Upper lobe of left lung (tissue), 6 donors: ENCODE measurements around the gene FGFRL1. TPM values are rescaled to one million over a fixed set of nuclear protein-coding genes. Genes with fewer than 3 reads are reported as not detected.
A peak's percentile ranks its signal among the peaks of the same experiment; 100 is the strongest.

Source experiments
- ATAC-seq, 2 donors: fragments of 200-7000 bp; cut with Tn5 transposase; one replicate each; pipeline ENCODE4 v1.9.1; 2022; ENCODE audit warnings: mild to moderate bottlenecking in 2 of 2, moderate library complexity in 2 of 2; ENCODE audit not compliant: low FRiP score in 2 of 2
- DNase-seq, 2 donors: peaks; one replicate each; pipeline ENCODE4 v3.0.0-alpha.2; 2019 to 2020
- H3K27ac ChIP-seq, 4 donors: fragments of 200-600 bp; sonication (generic); one replicate each; pipeline ENCODE4 v1.5.1; 2016 to 2019
- H3K27me3 ChIP-seq, 4 donors: fragments of 200-600 bp; sonication (generic); one replicate each; pipeline ENCODE4 v1.5.1; 2017 to 2019
- H3K36me3 ChIP-seq, 4 donors: fragments of 200-600 bp; sonication (generic); one replicate each; pipeline ENCODE4 v1.5.1; 2016 to 2019
- H3K4me1 ChIP-seq, 4 donors: fragments of 200-600 bp; sonication (generic); one replicate each; pipeline ENCODE4 v1.5.1; 2018 to 2019
- H3K4me3 ChIP-seq, 4 donors: fragments of 200-600 bp; sonication (generic); one replicate each; pipeline ENCODE4 v1.5.1; 2017 to 2019; ENCODE audit warnings: mild to moderate bottlenecking in 2 of 4, moderate library complexity in 1 of 4
- H3K9me3 ChIP-seq, 4 donors: fragments of 200-600 bp; sonication (generic); one replicate each; pipeline ENCODE4 v1.5.1; 2018 to 2019
- CTCF ChIP-seq, 6 experiments: fragments of 450-650 bp in 4 of 6; fragments of 200-600 bp in 2 of 6; sonication (generic) in 2 of 6; IDR thresholded peaks; one replicate each; pipeline ENCODE4 v1.5.1; 2016 to 2019; ENCODE audit warnings: antibody characterized with exemption in 6 of 6
- EP300 ChIP-seq, 4 donors: sonication (generic); formaldehyde crosslinking; IDR thresholded peaks; one replicate each; pipeline ENCODE4 v1.5.1; 2017; ENCODE audit warnings: antibody characterized with exemption in 4 of 4, control low read depth in 2 of 4
- POLR2A ChIP-seq, 4 donors: fragments of 450-650 bp; IDR thresholded peaks; one replicate each; pipeline ENCODE4 v1.5.1; 2016 to 2017; ENCODE audit warnings: antibody characterized with exemption in 4 of 4, mild to moderate bottlenecking in 2 of 4
- POLR2AphosphoS5 ChIP-seq, 2 donors: sonication (generic); formaldehyde crosslinking; IDR thresholded peaks; one replicate each; pipeline ENCODE4 v1.5.1; 2017; ENCODE audit warnings: antibody characterized with exemption in 2 of 2
- WGBS, 2 donors: methylation state at CpG; one replicate each; pipeline ENCODE4 v1.1.5; 2017 to 2018; 5-methylcytosine and 5-hydroxymethylcytosine counted together
- total RNA-seq, 6 donors: library from RNA; depleted of rRNA in 4 of 6; stranded (reverse); fragments of >200 nt in 4 of 6; gene quantifications; one replicate each; pipeline versions ENCODE4 v1.1.0 to v1.2.1, GENCODE V29; 2016 to 2021
- donor health status: DM: no; HTN: no; CAD: no; lungs with moderate emphysema.
- donor health status: DM: no; HTN: yes; CAD: no; lungs with severe emphysema.

Gene FGFRL1
- total RNA-seq, 6 donors from 2014 or later, result 21.0 to 32.4 (median 25.6) TPM

GRCh38 chr4:1058997-1059665 is 47.7 kb downstream of the FGFRL1 start:
- 58 to 80% methylated on average over 2 to 10 of the region's 16 CpGs for WGBS, 2 donors

GRCh38 chr4:1060121-1060520 is 48.7 kb downstream of the FGFRL1 start:
- 62 to 78% methylated on average over 4 to 9 of the region's 10 CpGs for WGBS, 2 donors
- no peaks in the 10 kb centered on the region for H3K36me3 ChIP-seq
- no peak overlapping the region for H3K4me3 ChIP-seq
- ATAC-seq (no peak), DNase-seq (no peak)
- peaks cover 0 to 10% (median 2%) of the 10 kb centered on the region in 4 donors for H3K27me3 ChIP-seq
- peaks cover 0 to 11% (median 0%) of the 10 kb centered on the region in 4 donors for H3K4me1 ChIP-seq
- H3K9me3 ChIP-seq, result no peaks in the 10 kb centered on the region
- H3K27ac ChIP-seq, result no peak overlapping the region
- TF ChIP-seq POLR2A (IDR thresholded peaks at IDR 0.05) (no peak), EP300 (IDR thresholded peaks at IDR 0.05) (no peak), POLR2AphosphoS5 (IDR thresholded peaks at IDR 0.05) (no peak), CTCF (IDR thresholded peaks at IDR 0.05) (no peak)

More at GRCh38 chr4:1058997-1059665, 47.7 kb downstream of the FGFRL1 start:
- H3K4me3 ChIP-seq, result no peak overlapping the region
- ATAC-seq, result peak; percentile 16 to 27
- no peak overlapping the region for H3K27ac ChIP-seq
- H3K9me3 ChIP-seq, result no peaks in the 10 kb centered on the region
- peaks cover 0 to 11% (median 0%) of the 10 kb centered on the region in 4 donors for H3K4me1 ChIP-seq
- H3K27me3 ChIP-seq, result peaks cover 0 to 10% (median 2%) of the 10 kb centered on the region in 4 donors
- H3K36me3 ChIP-seq, result no peaks in the 10 kb centered on the region
- peak in 1 of 2 donors; percentile 56 for DNase-seq
- no peak for TF ChIP-seq CTCF (IDR thresholded peaks at IDR 0.05)
- no peak for TF ChIP-seq POLR2AphosphoS5 (IDR thresholded peaks at IDR 0.05)
- no peak for TF ChIP-seq POLR2A (IDR thresholded peaks at IDR 0.05)
- TF ChIP-seq EP300 (IDR thresholded peaks at IDR 0.05), result no peak

GRCh38 chr4:1060621-1061020 is 49.2 kb downstream of the FGFRL1 start:
- Histone ChIP-seq H3K4me3 (no peak overlapping the region), H3K27me3 (peaks cover 0 to 8% (median 2%) of the 10 kb centered on the region in 4 donors), H3K27ac (no peak overlapping the region), H3K4me1 (peaks cover 0 to 7% (median 0%) of the 10 kb centered on the region in 4 donors), H3K9me3 (no peaks in the 10 kb centered on the region), H3K36me3 (no peaks in the 10 kb centered on the region)
- ATAC-seq, result no peak
- 87 to 92% methylated on average over 9 of the region's 9 CpGs for WGBS, 2 donors
- peak in 1 of 2 donors; percentile 62 for DNase-seq
- TF ChIP-seq POLR2AphosphoS5 (IDR thresholded peaks at IDR 0.05) (no peak), CTCF (IDR thresholded peaks at IDR 0.05) (no peak), POLR2A (IDR thresholded peaks at IDR 0.05) (no peak), EP300 (IDR thresholded peaks at IDR 0.05) (no peak)

- no peaks in the 10 kb centered on the region for H3K36me3 ChIP-seq
- 86 to 87% methylated on average over 14 of the region's 14 CpGs for WGBS, 2 donors
- H3K9me3 ChIP-seq, result no peaks in the 10 kb centered on the region
- H3K27me3 ChIP-seq, result peaks cover 0 to 2% (median 0%) of the 10 kb centered on the region in 4 donors
- ATAC-seq (no peak), DNase-seq (peak in 1 of 2 donors; percentile 42)
- no peak overlapping the region for H3K27ac ChIP-seq
- no peak overlapping the region for H3K4me3 ChIP-seq
- TF ChIP-seq POLR2AphosphoS5 (IDR thresholded peaks at IDR 0.05), result no peak
- no peak for TF ChIP-seq POLR2A (IDR thresholded peaks at IDR 0.05)
- TF ChIP-seq CTCF (IDR thresholded peaks at IDR 0.05), result no peak
- TF ChIP-seq EP300 (IDR thresholded peaks at IDR 0.05), result no peak
- peaks cover 0 to 1% (median 0%) of the 10 kb centered on the region in 4 donors for H3K4me1 ChIP-seq
Observed at GRCh38 chr4:1061056-1061700, 49.8 kb downstream of the FGFRL1 start.
